ENCODE measurements around the gene TES.

The TES gene

DNA sequence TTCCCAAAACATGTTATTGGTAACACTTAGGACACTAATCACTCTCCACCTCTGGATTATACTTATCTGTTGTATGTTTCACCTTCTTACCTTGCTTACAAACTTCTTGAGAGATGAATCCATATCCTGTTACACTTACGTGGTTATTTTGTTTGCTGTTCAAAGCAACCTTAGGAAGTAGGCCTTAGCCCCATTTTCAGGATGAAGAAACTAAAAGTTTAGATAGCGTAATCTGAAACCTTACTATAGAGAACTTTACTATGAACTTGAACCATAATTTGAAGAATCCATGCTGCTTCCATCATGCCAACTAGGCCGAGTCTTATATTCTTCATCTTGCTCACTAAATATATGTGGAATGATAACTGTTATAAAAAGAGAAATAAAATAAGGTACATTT is 4.6 kb downstream of the TES start:
- no peak overlapping the region for H3K27ac ChIP-seq (replicated peaks)
- no peak for DNase-seq (ENCODE audit: low read depth in 1 of 2, low spot score in 1 of 2)
- H3K27me3 ChIP-seq (ENCODE audit: insufficient read depth, poor library complexity, severe bottlenecking): no peaks in the 10 kb centered on the region
- H3K4me3 ChIP-seq (replicated peaks; ENCODE audit: insufficient read depth, low read length): no peak overlapping the region
- TF ChIP-seq SPI1 (IDR thresholded peaks at IDR 0.05; ENCODE audit: borderline replicate concordance, low read depth) (no peak), CTCF (IDR thresholded peaks at IDR 0.05; ENCODE audit: insufficient read depth, low read length) (no peak), GABPA (IDR thresholded peaks at IDR 0.05; ENCODE audit: low read depth) (no peak), POLR2AphosphoS5 (IDR thresholded peaks at IDR 0.05; ENCODE audit: low read depth) (no peak)
- TF ChIP-seq, protein P1, sequence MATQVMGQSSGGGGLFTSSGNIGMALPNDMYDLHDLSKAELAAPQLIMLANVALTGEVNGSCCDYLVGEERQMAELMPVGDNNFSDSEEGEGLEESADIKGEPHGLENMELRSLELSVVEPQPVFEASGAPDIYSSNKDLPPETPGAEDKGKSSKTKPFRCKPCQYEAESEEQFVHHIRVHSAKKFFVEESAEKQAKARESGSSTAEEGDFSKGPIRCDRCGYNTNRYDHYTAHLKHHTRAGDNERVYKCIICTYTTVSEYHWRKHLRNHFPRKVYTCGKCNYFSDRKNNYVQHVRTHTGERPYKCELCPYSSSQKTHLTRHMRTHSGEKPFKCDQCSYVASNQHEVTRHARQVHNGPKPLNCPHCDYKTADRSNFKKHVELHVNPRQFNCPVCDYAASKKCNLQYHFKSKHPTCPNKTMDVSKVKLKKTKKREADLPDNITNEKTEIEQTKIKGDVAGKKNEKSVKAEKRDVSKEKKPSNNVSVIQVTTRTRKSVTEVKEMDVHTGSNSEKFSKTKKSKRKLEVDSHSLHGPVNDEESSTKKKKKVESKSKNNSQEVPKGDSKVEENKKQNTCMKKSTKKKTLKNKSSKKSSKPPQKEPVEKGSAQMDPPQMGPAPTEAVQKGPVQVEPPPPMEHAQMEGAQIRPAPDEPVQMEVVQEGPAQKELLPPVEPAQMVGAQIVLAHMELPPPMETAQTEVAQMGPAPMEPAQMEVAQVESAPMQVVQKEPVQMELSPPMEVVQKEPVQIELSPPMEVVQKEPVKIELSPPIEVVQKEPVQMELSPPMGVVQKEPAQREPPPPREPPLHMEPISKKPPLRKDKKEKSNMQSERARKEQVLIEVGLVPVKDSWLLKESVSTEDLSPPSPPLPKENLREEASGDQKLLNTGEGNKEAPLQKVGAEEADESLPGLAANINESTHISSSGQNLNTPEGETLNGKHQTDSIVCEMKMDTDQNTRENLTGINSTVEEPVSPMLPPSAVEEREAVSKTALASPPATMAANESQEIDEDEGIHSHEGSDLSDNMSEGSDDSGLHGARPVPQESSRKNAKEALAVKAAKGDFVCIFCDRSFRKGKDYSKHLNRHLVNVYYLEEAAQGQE (IDR thresholded peaks at IDR 0.05; ENCODE audit: insufficient replicate concordance, low read depth): no peak

GRCh38 chr7:116215551-116215950 is 5.2 kb downstream of the TES start:
- TF ChIP-seq GABPA (IDR thresholded peaks at IDR 0.05; ENCODE audit: low read depth) (no peak), CTCF (IDR thresholded peaks at IDR 0.05; ENCODE audit: insufficient read depth, low read length) (no peak), POLR2AphosphoS5 (IDR thresholded peaks at IDR 0.05; ENCODE audit: low read depth) (no peak), SPI1 (IDR thresholded peaks at IDR 0.05; ENCODE audit: borderline replicate concordance, low read depth) (no peak)
- TF ChIP-seq, protein P1 (IDR thresholded peaks at IDR 0.05; ENCODE audit: insufficient replicate concordance, low read depth): no peak
- Histone ChIP-seq H3K27me3 (ENCODE audit: insufficient read depth, poor library complexity, severe bottlenecking) (no peaks in the 10 kb centered on the region), H3K4me3 (replicated peaks; ENCODE audit: insufficient read depth, low read length) (no peak overlapping the region), H3K27ac (replicated peaks) (no peak overlapping the region)
- no peak for DNase-seq (ENCODE audit: low read depth in 1 of 2, low spot score in 1 of 2)

DNA sequence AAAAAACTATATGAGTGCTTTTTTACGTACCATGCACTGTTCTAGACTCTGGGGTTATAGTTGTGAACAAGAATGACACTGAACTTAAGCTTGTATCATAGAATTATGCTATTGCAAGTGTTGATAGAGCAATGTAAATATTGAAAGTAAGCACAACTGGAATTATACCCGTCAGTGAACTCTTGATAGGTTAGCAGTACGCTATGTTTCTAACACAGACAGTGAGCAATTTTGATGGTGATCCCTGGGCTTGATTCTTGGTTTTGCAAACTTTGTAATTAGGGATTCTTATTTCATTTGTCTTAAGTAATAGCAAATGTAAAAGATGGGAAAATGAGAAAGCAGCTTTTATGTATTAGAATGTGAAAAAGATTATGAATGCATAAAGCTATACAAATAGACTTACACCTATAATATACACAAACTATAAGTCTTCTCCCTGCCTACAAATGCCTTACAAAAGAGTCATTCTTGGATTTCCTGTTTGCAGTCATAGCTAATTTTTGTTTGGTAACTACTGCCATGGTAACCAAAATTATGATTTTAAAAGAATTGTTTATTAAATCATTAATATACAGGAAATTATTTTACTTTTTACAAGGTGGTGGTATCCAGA is 6.7 kb downstream of the TES start:
- no peak overlapping the region for H3K27ac ChIP-seq (replicated peaks)
- DNase-seq (ENCODE audit: low read depth in 1 of 2, low spot score in 1 of 2): no peak
- no peak overlapping the region for H3K4me3 ChIP-seq (replicated peaks; ENCODE audit: insufficient read depth, low read length)
- TF ChIP-seq SPI1 (IDR thresholded peaks at IDR 0.05; ENCODE audit: borderline replicate concordance, low read depth) (no peak), POLR2AphosphoS5 (IDR thresholded peaks at IDR 0.05; ENCODE audit: low read depth) (no peak), GABPA (IDR thresholded peaks at IDR 0.05; ENCODE audit: low read depth) (no peak), CTCF (IDR thresholded peaks at IDR 0.05; ENCODE audit: insufficient read depth, low read length) (no peak)
- TF ChIP-seq, protein P1 (IDR thresholded peaks at IDR 0.05; ENCODE audit: insufficient replicate concordance, low read depth): no peak
- H3K27me3 ChIP-seq (ENCODE audit: insufficient read depth, poor library complexity, severe bottlenecking): no peaks in the 10 kb centered on the region
